ENCODE data around the gene HSPG2. TPM values are rescaled to one million over a fixed set of nuclear protein-coding genes. Genes with fewer than 3 reads are reported as not detected.
A peak's percentile ranks its signal among the peaks of the same experiment; 100 is the strongest.

The HSPG2 gene
- total RNA-seq, 2 experiments from 2014 or later = 1.6 to 4.7 TPM

DNA sequence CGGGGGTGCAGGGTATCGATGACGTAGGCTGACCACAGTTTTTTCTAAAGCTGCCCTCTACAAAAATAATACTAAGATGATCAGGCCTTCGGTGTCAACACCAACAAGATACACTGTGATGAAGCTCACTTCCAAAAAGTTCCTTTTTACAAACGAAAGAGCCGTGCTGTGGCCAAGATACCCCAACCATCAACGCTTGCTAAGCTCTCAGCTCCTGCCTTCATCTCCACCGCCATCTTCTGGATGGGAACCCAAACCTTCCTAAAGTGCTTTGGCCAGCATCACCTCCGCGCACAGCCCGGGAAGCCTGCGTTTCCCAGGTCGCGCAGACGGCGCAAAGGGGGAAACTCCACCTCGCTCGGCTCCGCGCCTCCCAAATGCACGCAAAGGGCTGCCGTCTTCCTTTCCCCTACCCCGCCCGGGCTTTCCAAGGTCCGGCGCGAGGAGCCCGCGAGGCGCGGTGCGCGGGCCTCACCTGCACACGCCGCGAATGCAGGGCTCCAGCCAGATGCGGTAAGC is 154.7 kb downstream of the HSPG2 start:
- H3K4me3 ChIP-seq (ENCODE audit: low read depth, low read length, poor library complexity, severe bottlenecking) = peak overlapping the region; percentile 85
- peaks cover 51% of the 10 kb centered on the region for H3K79me2 ChIP-seq (ENCODE audit: insufficient read depth, low read depth, low read length)
- peak overlapping the region; percentile 38; the same call in 1 of the 2 replicates for H2AFZ ChIP-seq (ENCODE audit: low read length)
- peak overlapping the region; percentile 94 for H3K27ac ChIP-seq (ENCODE audit: low read depth, low read length, poor library complexity, severe bottlenecking)
- peaks cover 16% of the 10 kb centered on the region for H3K36me3 ChIP-seq (ENCODE audit: insufficient read depth, low read length)
- POLR2A ChIA-PET = interaction anchor here (0.5 to 2.5 kb wide), 6 partner anchors 13 to 560 kb away, joined by 3 to 13 read pairs (median 4); no protein-coding TSS in a partner anchor
- no peaks in the 10 kb centered on the region for H3K9me3 ChIP-seq (ENCODE audit: low read length)
- peaks cover 21% of the 10 kb centered on the region for H3K4me1 ChIP-seq (ENCODE audit: insufficient read depth, low read length, poor library complexity, severe bottlenecking)
- CTCF ChIA-PET (ENCODE audit: unreplicated experiment) = interaction anchor here (1.3 kb wide), 1 partner anchor 73 kb away, joined by 3 read pairs; no protein-coding TSS in a partner anchor
- DNase-seq (ENCODE audit: low spot score) = peak; percentile 76
- H3K4me2 ChIP-seq (ENCODE audit: low read length) = peak overlapping the region; percentile 82
- TF ChIP-seq EZH2phosphoT487 (IDR thresholded peaks at IDR 0.05; ENCODE audit: borderline replicate concordance, low read depth, low read length) = no peak
- TF ChIP-seq, protein P1, sequence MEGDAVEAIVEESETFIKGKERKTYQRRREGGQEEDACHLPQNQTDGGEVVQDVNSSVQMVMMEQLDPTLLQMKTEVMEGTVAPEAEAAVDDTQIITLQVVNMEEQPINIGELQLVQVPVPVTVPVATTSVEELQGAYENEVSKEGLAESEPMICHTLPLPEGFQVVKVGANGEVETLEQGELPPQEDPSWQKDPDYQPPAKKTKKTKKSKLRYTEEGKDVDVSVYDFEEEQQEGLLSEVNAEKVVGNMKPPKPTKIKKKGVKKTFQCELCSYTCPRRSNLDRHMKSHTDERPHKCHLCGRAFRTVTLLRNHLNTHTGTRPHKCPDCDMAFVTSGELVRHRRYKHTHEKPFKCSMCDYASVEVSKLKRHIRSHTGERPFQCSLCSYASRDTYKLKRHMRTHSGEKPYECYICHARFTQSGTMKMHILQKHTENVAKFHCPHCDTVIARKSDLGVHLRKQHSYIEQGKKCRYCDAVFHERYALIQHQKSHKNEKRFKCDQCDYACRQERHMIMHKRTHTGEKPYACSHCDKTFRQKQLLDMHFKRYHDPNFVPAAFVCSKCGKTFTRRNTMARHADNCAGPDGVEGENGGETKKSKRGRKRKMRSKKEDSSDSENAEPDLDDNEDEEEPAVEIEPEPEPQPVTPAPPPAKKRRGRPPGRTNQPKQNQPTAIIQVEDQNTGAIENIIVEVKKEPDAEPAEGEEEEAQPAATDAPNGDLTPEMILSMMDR (conservative IDR thresholded peaks at IDR 0.05; ENCODE audit: low read length) = peak; percentile 59
- H3K9me2 ChIP-seq (ENCODE audit: insufficient read depth, low read length) = no peaks in the 10 kb centered on the region
- peaks cover 11% of the 10 kb centered on the region for H4K20me1 ChIP-seq (ENCODE audit: insufficient read depth, low read length)
- BruUV-seq (replicated peaks) = no TSS peak
- intact Hi-C loops (cut with micrococcal nuclease; ENCODE audit: unreplicated experiment) = loop anchor here (2.0 kb wide), 3 partner anchors 20 to 182 kb away; no protein-coding TSS in a partner anchor

DNA sequence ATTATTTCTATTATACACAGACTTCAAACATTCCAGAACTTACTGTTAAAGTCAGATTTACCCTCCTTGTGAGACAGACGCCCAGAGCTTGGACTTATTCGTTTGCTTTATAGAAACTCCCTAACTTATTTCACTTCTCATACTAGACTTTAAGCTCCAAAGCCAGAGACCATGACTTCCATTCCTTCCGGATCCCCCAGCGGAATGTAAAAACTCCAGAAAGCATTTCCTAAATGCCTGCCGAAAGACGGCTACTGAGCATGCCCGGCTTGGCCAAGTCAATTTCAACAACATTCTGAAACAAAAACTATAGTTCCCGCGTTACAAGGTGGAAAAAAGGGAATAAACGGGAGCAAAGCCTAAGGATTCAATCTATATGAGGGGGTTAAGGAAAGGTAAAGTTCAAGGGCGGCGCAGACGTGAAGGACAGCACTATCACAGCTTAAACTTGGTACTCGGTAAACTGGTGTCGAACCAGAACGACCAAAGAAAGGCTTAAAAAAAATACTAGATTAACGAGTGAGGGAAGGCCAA is 155.2 kb downstream of the HSPG2 start:
- peak; percentile 31 for DNase-seq (ENCODE audit: low spot score)
- peaks cover 21% of the 10 kb centered on the region for H3K4me1 ChIP-seq (ENCODE audit: insufficient read depth, low read length, poor library complexity, severe bottlenecking)
- H3K4me3 ChIP-seq (ENCODE audit: low read depth, low read length, poor library complexity, severe bottlenecking) = peak overlapping the region; percentile 85
- peaks cover 57% of the 10 kb centered on the region for H3K79me2 ChIP-seq (ENCODE audit: insufficient read depth, low read depth, low read length)
- no peaks in the 10 kb centered on the region for H3K9me2 ChIP-seq (ENCODE audit: insufficient read depth, low read length)
- intact Hi-C loops (cut with micrococcal nuclease; ENCODE audit: unreplicated experiment) = loop anchor here (2.0 kb wide), 3 partner anchors 19 to 183 kb away; no protein-coding TSS in a partner anchor
- H2AFZ ChIP-seq (ENCODE audit: low read length) = no peak overlapping the region; the same call in 1 of the 2 replicates
- peaks cover 11% of the 10 kb centered on the region for H4K20me1 ChIP-seq (ENCODE audit: insufficient read depth, low read length)
- peak overlapping the region; percentile 82 for H3K4me2 ChIP-seq (ENCODE audit: low read length)
- ChIA-PET POLR2A (interaction anchor here (0.5 to 2.5 kb wide), 6 partner anchors 12 to 213 kb away, joined by 4 to 13 read pairs (median 5); no protein-coding TSS in a partner anchor), CTCF (ENCODE audit: unreplicated experiment) (interaction anchor here (0.6 to 1.3 kb wide), 2 partner anchors 72 to 160 kb away, joined by 3 read pairs; no protein-coding TSS in a partner anchor)
- no peaks in the 10 kb centered on the region for H3K9me3 ChIP-seq (ENCODE audit: low read length)
- peaks cover 17% of the 10 kb centered on the region for H3K36me3 ChIP-seq (ENCODE audit: insufficient read depth, low read length)
- TF ChIP-seq, protein P1 (conservative IDR thresholded peaks at IDR 0.05; ENCODE audit: low read length) = no peak
- no peak for TF ChIP-seq EZH2phosphoT487 (IDR thresholded peaks at IDR 0.05; ENCODE audit: borderline replicate concordance, low read depth, low read length)
- BruUV-seq (replicated peaks) = no TSS peak
- peak overlapping the region; percentile 94 for H3K27ac ChIP-seq (ENCODE audit: low read depth, low read length, poor library complexity, severe bottlenecking)
